Neural cell (in vitro differentiated cells): ENCODE results near the gene HECTD1. TPM values are rescaled to one million over a fixed set of nuclear protein-coding genes. Genes with fewer than 3 reads are reported as not detected.
"Not testable (repeated sequence)": the region's sequence is repeated elsewhere in the genome, so short reads cannot be mapped to it uniquely, and the experiment has no call there.

Experiments
- H2AFZ ChIP-seq: fragments of 200-600, 300-800 bp; sonication (generic), shearing (Covaris generic); 2 replicates; pipeline ENCODE4 v1.6.0; 2014; ENCODE audit warnings: low read depth, mild to moderate bottlenecking, antibody characterized with exemption, low read length, moderate library complexity
- H3F3A ChIP-seq: fragments of 200-600 bp; shearing (Covaris generic); 2 replicates; pipeline ENCODE4 v1.6.1; 2016; ENCODE audit warnings: mild to moderate bottlenecking, moderate library complexity, mixed read lengths, antibody characterized with exemption, low read length; ENCODE audit not compliant: insufficient read depth, poor library complexity, severe bottlenecking
- H3K27ac ChIP-seq: fragments of 200-600, 300-800 bp; sonication (generic), shearing (Covaris generic); 2 replicates; pipeline ENCODE4 v1.5.1; 2014; ENCODE audit warnings: mild to moderate bottlenecking, low read length, moderate library complexity
- H3K27me3 ChIP-seq: fragments of 300-800, 200-600 bp; sonication (generic), shearing (Covaris generic); 2 replicates; pipeline ENCODE4 v1.6.0; 2014; ENCODE audit warnings: mild to moderate bottlenecking, low read depth, low read length, moderate library complexity; ENCODE audit not compliant: insufficient read depth
- H3K36me3 ChIP-seq: fragments of 300-800, 200-600 bp; sonication (generic), shearing (Covaris generic); 2 replicates; pipeline ENCODE4 v1.5.1; 2014; ENCODE audit warnings: mild to moderate bottlenecking, antibody characterized with exemption, low read length, moderate library complexity; ENCODE audit not compliant: insufficient read depth
- H3K4me2 ChIP-seq: fragments of 300-800, 200-600 bp; sonication (generic), shearing (Covaris generic); 2 replicates; pipeline ENCODE4 v1.6.0; 2014; ENCODE audit warnings: mild to moderate bottlenecking, low read length
- H3K4me3 ChIP-seq: fragments of 300-800, 200-600 bp; sonication (generic), shearing (Covaris generic); 2 replicates; pipeline ENCODE4 v1.5.1; 2014; ENCODE audit warnings: mild to moderate bottlenecking, low read length, moderate library complexity
- H3K79me2 ChIP-seq: fragments of 200-600 bp; shearing (Covaris generic); replicated peaks from 2 replicates; pipeline ENCODE4 v1.6.0; 2014; ENCODE audit warnings: mild to moderate bottlenecking, low read length, moderate library complexity; ENCODE audit not compliant: insufficient read depth
- H3K9ac ChIP-seq: fragments of 300-800, 200-600 bp; sonication (generic), shearing (Covaris generic); 2 replicates; pipeline ENCODE4 v1.6.1; 2016; ENCODE audit warnings: mild to moderate bottlenecking, low read length, mixed read lengths
- H3K9me2 ChIP-seq: fragments of 200-600 bp; shearing (Covaris generic); 2 replicates; pipeline ENCODE4 v1.6.1; 2016; ENCODE audit warnings: mild to moderate bottlenecking, low read length, mixed read lengths; ENCODE audit not compliant: insufficient read depth
- H3K9me3 ChIP-seq: fragments of 200-600, 300-800 bp; sonication (generic), shearing (Covaris generic); 2 replicates; pipeline ENCODE4 v1.6.1; 2016; ENCODE audit warnings: mild to moderate bottlenecking, mixed run types, low read length, moderate library complexity, mixed read lengths
- H4K20me1 ChIP-seq: fragments of 200-600 bp; shearing (Covaris generic); 2 replicates; pipeline ENCODE4 v1.6.1; 2016; ENCODE audit warnings: mild to moderate bottlenecking, mixed run types; ENCODE audit not compliant: insufficient read depth
- CTCF ChIP-seq: fragments of 450-650 bp; IDR thresholded peaks from 2 replicates; pipeline ENCODE4 v1.5.1; 2014; ENCODE audit warnings: antibody characterized with exemption, mild to moderate bottlenecking, moderate library complexity; ENCODE audit not compliant: poor library complexity, severe bottlenecking
- EP300 ChIP-seq: fragments of 450-650 bp; conservative IDR thresholded peaks from 2 replicates; pipeline ENCODE4 v1.6.1; 2014; ENCODE audit warnings: antibody characterized with exemption, mild to moderate bottlenecking, moderate library complexity; ENCODE audit not compliant: poor library complexity, severe bottlenecking
- EZH2 ChIP-seq: fragments of 200-600, 300-800 bp; shearing (Covaris generic), sonication (generic); IDR thresholded peaks from 2 replicates; pipeline ENCODE4 v1.6.1; 2014; ENCODE audit warnings: antibody characterized with exemption, low read length, borderline replicate concordance, mild to moderate bottlenecking; ENCODE audit not compliant: insufficient read depth, poor library complexity, severe bottlenecking
- MXI1 ChIP-seq: fragments of 450-650 bp; conservative IDR thresholded peaks from 2 replicates; pipeline ENCODE4 v1.6.1; 2014; ENCODE audit warnings: antibody characterized with exemption, mild to moderate bottlenecking; ENCODE audit not compliant: poor library complexity, severe bottlenecking
- POLR2AphosphoS5 ChIP-seq: IDR thresholded peaks from 2 replicates; pipeline ENCODE4 v1.6.1; 2012
- RAD21 ChIP-seq: fragments of 450-650 bp; conservative IDR thresholded peaks from 2 replicates; pipeline ENCODE4 v1.6.1; 2014; ENCODE audit warnings: antibody characterized with exemption, mild to moderate bottlenecking, moderate library complexity
- REST ChIP-seq: IDR thresholded peaks from 2 replicates; pipeline ENCODE4 v1.6.1; 2012; ENCODE audit warnings: borderline replicate concordance
- SMC3 ChIP-seq: fragments of 450-650 bp; conservative IDR thresholded peaks from 2 replicates; pipeline ENCODE4 v1.6.1; 2014; ENCODE audit warnings: antibody characterized with exemption, mild to moderate bottlenecking, moderate library complexity; ENCODE audit not compliant: poor library complexity
- TAF1 ChIP-seq: IDR thresholded peaks from 2 replicates; pipeline ENCODE4 v1.6.1; 2012; ENCODE audit warnings: low read depth
- polyA plus RNA-seq: library from polyadenylated mRNA; depleted of rRNA; stranded (reverse); fragments of >200 nt; gene quantifications from 2 replicates; pipeline ENCODE4 v1.2.3, GENCODE V29; 2014

HECTD1 gene
- polyA plus RNA-seq, 1 donor from 2014 or later = 144 TPM

- no peaks in the 10 kb centered on the region for H3K9me2 ChIP-seq
- H2AFZ ChIP-seq = no peak overlapping the region
- H3K27me3 ChIP-seq = no peaks in the 10 kb centered on the region
- no peak overlapping the region for H3K4me2 ChIP-seq
- H3K79me2 ChIP-seq = no peaks in the 10 kb centered on the region
- no peaks in the 10 kb centered on the region for H3K9me3 ChIP-seq
- TF ChIP-seq CTCF (no peak), POLR2AphosphoS5 (no peak), SMC3 (no peak), TAF1 (no peak), REST (no peak), MXI1 (no peak), EP300 (no peak), RAD21 (no peak), EZH2 (no peak)
- no peaks in the 10 kb centered on the region for H3K36me3 ChIP-seq
- no peak overlapping the region for H3K27ac ChIP-seq
- H3K9ac ChIP-seq = no peak overlapping the region
- H4K20me1 ChIP-seq = no peaks in the 10 kb centered on the region
- H3K4me3 ChIP-seq = no peak overlapping the region
- H3F3A ChIP-seq = no peaks in the 10 kb centered on the region
Observed at GRCh38 chr14:31256534-31257243, 49.1 kb upstream of the HECTD1 start.

GRCh38 chr14:31255918-31256317, 48.3 kb upstream of the HECTD1 start:
- not testable (repeated sequence) for H3K9me3 ChIP-seq, H3K36me3 ChIP-seq, H3K27me3 ChIP-seq, H3F3A ChIP-seq, H3K4me3 ChIP-seq, H3K79me2 ChIP-seq, H3K9me2 ChIP-seq, H4K20me1 ChIP-seq, H3K9ac ChIP-seq, H2AFZ ChIP-seq, H3K4me2 ChIP-seq, H3K27ac ChIP-seq

- Histone ChIP-seq H3K27ac (no peak overlapping the region), H3F3A (no peaks in the 10 kb centered on the region), H3K9me2 (no peaks in the 10 kb centered on the region), H2AFZ (no peak overlapping the region), H3K4me2 (no peak overlapping the region), H3K4me3 (no peak overlapping the region), H4K20me1 (no peaks in the 10 kb centered on the region), H3K9ac (no peak overlapping the region), H3K79me2 (no peaks in the 10 kb centered on the region), H3K36me3 (no peaks in the 10 kb centered on the region), H3K9me3 (no peaks in the 10 kb centered on the region), H3K27me3 (no peaks in the 10 kb centered on the region)
- TF ChIP-seq EZH2 (no peak), RAD21 (no peak), TAF1 (no peak), REST (no peak), MXI1 (no peak)
Observed at GRCh38 chr14:31255286-31255685, 47.7 kb upstream of the HECTD1 start.
